Forelimb muscle (tissue), 1 donor: ENCODE data around the gene PALMD. TPM values are rescaled to one million over a fixed set of nuclear protein-coding genes. Genes with fewer than 3 reads are reported as not detected.

Experiments
- DNase-seq: peaks from one replicate; pipeline ENCODE4 v3.0.0-alpha.2; 2013; ENCODE audit warnings: low read depth
- polyA plus RNA-seq: library from polyadenylated mRNA; unstranded; fragments of 120-200 nt; gene quantifications from one replicate; pipeline ENCODE4 v1.2.1, GENCODE V29; 2013; ENCODE audit not compliant: insufficient read length

Gene PALMD
- polyA plus RNA-seq, 1 donor: 107 TPM

GRCh38 chr1:99696616-99697015, 50.7 kb downstream of the PALMD start:
- no peak for DNase-seq

GRCh38 chr1:99697580-99697979, 51.7 kb downstream of the PALMD start:
- no peak for DNase-seq

GRCh38 chr1:99700020-99700419, 54.1 kb downstream of the PALMD start:
- no peak for DNase-seq

- DNase-seq: no peak
These were observed 56.3 kb downstream of the PALMD start for GRCh38 chr1:99702221-99702620.

- DNase-seq: no peak
These were observed 58.5 kb downstream of the PALMD start for GRCh38 chr1:99704356-99704816.

- DNase-seq: no peak
These were observed 59.5 kb downstream of the PALMD start for GRCh38 chr1:99705385-99705784.

GRCh38 chr1:99707535-99708142, 61.7 kb downstream of the PALMD start:
- DNase-seq: no peak

- no peak for DNase-seq
These were observed 65.1 kb downstream of the PALMD start for GRCh38 chr1:99710994-99711393.

- DNase-seq: no peak
These were observed 67.1 kb downstream of the PALMD start for GRCh38 chr1:99713006-99713405.

- no peak for DNase-seq
These were observed 71.1 kb downstream of the PALMD start for GRCh38 chr1:99717005-99717404.

GRCh38 chr1:99723251-99723650, 77.3 kb downstream of the PALMD start:
- no peak for DNase-seq

- no peak for DNase-seq
These were observed 80.1 kb downstream of the PALMD start for GRCh38 chr1:99725996-99726395.

- DNase-seq: no peak
These were observed 80.5 kb downstream of the PALMD start for GRCh38 chr1:99726407-99726806.

- no peak for DNase-seq
These were observed 80.9 kb downstream of the PALMD start for GRCh38 chr1:99726818-99727217.

- no peak for DNase-seq
These were observed 81.8 kb downstream of the PALMD start for GRCh38 chr1:99727575-99728185.

GRCh38 chr1:99728494-99729235, 82.8 kb downstream of the PALMD start:
- no peak for DNase-seq

- no peak for DNase-seq
These were observed 85.5 kb downstream of the PALMD start for GRCh38 chr1:99731384-99731783.

- DNase-seq: no peak
These were observed 89.9 kb downstream of the PALMD start for GRCh38 chr1:99735852-99736251.

GRCh38 chr1:99737016-99737415, 91.1 kb downstream of the PALMD start:
- no peak for DNase-seq

GRCh38 chr1:99738858-99739465, 93.0 kb downstream of the PALMD start:
- no peak for DNase-seq

- DNase-seq: no peak
These were observed 94.2 kb downstream of the PALMD start for GRCh38 chr1:99740141-99740540.
